ENCODE data around the gene ING1. TPM values are rescaled to one million over a fixed set of nuclear protein-coding genes. Genes with fewer than 3 reads are reported as not detected.

ING1 gene
- polyA plus RNA-seq, 2 of the 4 experiments (the other 2 are of a cell fraction) = 7.9 to 8.6 TPM

DNA sequence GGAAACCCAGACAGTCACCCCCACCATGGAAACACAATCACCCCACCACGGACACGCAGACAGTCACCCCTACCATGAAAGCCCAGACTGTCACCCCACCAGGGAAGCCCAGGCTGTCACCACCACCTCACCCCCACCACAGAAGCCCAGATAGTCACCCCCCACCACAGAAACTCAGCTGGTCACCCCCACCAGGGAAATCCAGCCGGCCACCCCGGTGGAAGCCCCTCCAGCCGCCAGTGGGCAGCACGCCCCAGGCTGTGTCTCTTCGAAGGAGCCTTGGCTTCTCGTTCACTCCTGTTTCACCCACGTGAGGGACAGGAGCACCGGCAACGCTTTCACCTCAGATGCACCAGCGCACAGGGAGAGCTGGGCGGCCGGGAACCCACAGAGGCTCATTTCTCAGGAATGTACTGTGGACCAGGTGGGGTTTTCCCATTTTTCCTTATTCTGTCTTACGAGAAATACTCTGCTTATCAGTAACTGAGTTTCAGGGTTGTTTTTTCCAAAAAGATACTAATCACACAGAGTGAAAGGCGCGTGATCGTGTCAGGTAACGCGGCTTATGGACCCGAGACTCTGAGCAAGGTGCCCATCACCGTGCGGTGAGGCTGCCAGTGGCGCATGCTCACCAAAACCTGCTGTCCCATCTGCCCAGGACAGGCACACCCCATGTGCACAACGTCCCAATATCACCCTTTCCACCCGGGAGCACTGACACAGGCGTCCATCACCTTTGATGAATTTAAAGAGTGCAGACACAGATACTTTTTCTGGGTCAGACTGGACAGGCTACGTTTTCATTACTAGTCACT is 35.6 kb upstream of the ING1 start:
- FAIRE-seq (no peak), DNase-seq (ENCODE audit: low read depth in 1 of 2, low spot score in 1 of 2) (no peak), ATAC-seq (no peak)
- WGBS (ENCODE audit: missing lambda C conversion rate) = 90% methylated on average over 22 of the region's 28 CpGs
- no peak overlapping the region for H3K4me2 ChIP-seq
- H3K27ac ChIP-seq = no peak overlapping the region
- POLR2A ChIA-PET = no interaction called here
- no peaks in the 10 kb centered on the region for H3K4me1 ChIP-seq
- no peak for TF ChIP-seq ZNF302 (CRISPR knock-in tag; IDR thresholded peaks at IDR 0.05)
- no peak for TF ChIP-seq GATA3 (IDR thresholded peaks at IDR 0.05; ENCODE audit: borderline replicate concordance)
- no peaks in the 10 kb centered on the region for H3K9me3 ChIP-seq
- H3K4me3 ChIP-seq = no peak overlapping the region
- CTCF ChIA-PET = no interaction called here

DNA sequence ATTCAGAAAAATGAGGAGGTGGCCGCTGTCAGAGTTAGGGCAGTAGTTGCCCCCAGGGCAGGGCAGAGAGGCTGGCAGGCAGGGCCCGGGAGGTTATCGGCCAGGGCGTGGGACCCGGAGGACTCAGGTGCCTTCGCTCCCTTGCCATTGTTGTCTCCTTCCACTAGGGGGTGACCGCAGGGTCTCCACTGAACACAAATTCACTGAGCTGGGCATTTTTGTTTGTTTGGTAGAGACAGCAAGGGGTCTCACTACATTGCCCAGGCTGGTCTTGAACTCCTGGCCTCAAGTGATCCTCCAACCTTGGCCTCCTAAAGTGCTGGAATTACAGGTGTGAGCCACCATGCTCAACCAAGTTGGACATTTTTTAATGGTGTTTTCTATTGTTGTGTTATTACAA is 32.6 kb upstream of the ING1 start:
- ChIA-PET POLR2A (interaction anchor here (1.5 kb wide), 1 partner anchor 34 kb away, joined by 4 read pairs; no protein-coding TSS in a partner anchor), CTCF (interaction anchor here (0.6 to 1.6 kb wide), 5 partner anchors 9 to 139 kb away, joined by 3 to 7 read pairs (median 4); no protein-coding TSS in a partner anchor)
- H3K9me3 ChIP-seq = no peaks in the 10 kb centered on the region
- TF ChIP-seq ZSCAN20 (CRISPR knock-in tag; IDR thresholded peaks at IDR 0.05) = no peak
- no peak for TF ChIP-seq ZNF302 (CRISPR knock-in tag; IDR thresholded peaks at IDR 0.05)
- TF ChIP-seq SMC3 (IDR thresholded peaks at IDR 0.05) = no peak
- no peak for TF ChIP-seq POLR2A (IDR thresholded peaks at IDR 0.05; ENCODE audit: low read length)
- TF ChIP-seq POLR2AphosphoS2 (conservative IDR thresholded peaks at IDR 0.05; ENCODE audit: low read length) = no peak
- no peak for TF ChIP-seq KDM1A (IDR thresholded peaks at IDR 0.05; ENCODE audit: low read depth)
- TF ChIP-seq MAFK (IDR thresholded peaks at IDR 0.05; ENCODE audit: partially characterized antibody) = peak; percentile 57
- TF ChIP-seq, protein P1, sequence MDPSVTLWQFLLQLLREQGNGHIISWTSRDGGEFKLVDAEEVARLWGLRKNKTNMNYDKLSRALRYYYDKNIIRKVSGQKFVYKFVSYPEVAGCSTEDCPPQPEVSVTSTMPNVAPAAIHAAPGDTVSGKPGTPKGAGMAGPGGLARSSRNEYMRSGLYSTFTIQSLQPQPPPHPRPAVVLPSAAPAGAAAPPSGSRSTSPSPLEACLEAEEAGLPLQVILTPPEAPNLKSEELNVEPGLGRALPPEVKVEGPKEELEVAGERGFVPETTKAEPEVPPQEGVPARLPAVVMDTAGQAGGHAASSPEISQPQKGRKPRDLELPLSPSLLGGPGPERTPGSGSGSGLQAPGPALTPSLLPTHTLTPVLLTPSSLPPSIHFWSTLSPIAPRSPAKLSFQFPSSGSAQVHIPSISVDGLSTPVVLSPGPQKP (IDR thresholded peaks at IDR 0.05; ENCODE audit: low read depth, low read length) = no peak
- TF ChIP-seq, protein P2, sequence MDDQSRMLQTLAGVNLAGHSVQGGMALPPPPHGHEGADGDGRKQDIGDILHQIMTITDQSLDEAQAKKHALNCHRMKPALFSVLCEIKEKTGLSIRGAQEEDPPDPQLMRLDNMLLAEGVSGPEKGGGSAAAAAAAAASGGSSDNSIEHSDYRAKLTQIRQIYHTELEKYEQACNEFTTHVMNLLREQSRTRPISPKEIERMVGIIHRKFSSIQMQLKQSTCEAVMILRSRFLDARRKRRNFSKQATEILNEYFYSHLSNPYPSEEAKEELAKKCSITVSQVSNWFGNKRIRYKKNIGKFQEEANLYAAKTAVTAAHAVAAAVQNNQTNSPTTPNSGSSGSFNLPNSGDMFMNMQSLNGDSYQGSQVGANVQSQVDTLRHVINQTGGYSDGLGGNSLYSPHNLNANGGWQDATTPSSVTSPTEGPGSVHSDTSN (IDR thresholded peaks at IDR 0.05) = no peak
- TF ChIP-seq FOSB (CRISPR knock-in tag; IDR thresholded peaks at IDR 0.05) = no peak
- TF ChIP-seq, protein P3, sequence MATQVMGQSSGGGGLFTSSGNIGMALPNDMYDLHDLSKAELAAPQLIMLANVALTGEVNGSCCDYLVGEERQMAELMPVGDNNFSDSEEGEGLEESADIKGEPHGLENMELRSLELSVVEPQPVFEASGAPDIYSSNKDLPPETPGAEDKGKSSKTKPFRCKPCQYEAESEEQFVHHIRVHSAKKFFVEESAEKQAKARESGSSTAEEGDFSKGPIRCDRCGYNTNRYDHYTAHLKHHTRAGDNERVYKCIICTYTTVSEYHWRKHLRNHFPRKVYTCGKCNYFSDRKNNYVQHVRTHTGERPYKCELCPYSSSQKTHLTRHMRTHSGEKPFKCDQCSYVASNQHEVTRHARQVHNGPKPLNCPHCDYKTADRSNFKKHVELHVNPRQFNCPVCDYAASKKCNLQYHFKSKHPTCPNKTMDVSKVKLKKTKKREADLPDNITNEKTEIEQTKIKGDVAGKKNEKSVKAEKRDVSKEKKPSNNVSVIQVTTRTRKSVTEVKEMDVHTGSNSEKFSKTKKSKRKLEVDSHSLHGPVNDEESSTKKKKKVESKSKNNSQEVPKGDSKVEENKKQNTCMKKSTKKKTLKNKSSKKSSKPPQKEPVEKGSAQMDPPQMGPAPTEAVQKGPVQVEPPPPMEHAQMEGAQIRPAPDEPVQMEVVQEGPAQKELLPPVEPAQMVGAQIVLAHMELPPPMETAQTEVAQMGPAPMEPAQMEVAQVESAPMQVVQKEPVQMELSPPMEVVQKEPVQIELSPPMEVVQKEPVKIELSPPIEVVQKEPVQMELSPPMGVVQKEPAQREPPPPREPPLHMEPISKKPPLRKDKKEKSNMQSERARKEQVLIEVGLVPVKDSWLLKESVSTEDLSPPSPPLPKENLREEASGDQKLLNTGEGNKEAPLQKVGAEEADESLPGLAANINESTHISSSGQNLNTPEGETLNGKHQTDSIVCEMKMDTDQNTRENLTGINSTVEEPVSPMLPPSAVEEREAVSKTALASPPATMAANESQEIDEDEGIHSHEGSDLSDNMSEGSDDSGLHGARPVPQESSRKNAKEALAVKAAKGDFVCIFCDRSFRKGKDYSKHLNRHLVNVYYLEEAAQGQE (IDR thresholded peaks at IDR 0.05) = no peak
- TF ChIP-seq, protein P4, sequence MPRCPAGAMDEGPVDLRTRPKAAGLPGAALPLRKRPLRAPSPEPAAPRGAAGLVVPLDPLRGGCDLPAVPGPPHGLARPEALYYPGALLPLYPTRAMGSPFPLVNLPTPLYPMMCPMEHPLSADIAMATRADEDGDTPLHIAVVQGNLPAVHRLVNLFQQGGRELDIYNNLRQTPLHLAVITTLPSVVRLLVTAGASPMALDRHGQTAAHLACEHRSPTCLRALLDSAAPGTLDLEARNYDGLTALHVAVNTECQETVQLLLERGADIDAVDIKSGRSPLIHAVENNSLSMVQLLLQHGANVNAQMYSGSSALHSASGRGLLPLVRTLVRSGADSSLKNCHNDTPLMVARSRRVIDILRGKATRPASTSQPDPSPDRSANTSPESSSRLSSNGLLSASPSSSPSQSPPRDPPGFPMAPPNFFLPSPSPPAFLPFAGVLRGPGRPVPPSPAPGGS (IDR thresholded peaks at IDR 0.05) = no peak
- no peak for TF ChIP-seq EP300 (IDR thresholded peaks at IDR 0.05)
- TF ChIP-seq FOXS1 (CRISPR knock-in tag; IDR thresholded peaks at IDR 0.05) = no peak
- TF ChIP-seq RAD21 (conservative IDR thresholded peaks at IDR 0.05 in 1 of 2, IDR thresholded peaks at IDR 0.05 in 1 of 2) = peak in 1 of 2 experiments; percentile 27; a peak in 2 of 5 replicates
- TF ChIP-seq, protein P5, sequence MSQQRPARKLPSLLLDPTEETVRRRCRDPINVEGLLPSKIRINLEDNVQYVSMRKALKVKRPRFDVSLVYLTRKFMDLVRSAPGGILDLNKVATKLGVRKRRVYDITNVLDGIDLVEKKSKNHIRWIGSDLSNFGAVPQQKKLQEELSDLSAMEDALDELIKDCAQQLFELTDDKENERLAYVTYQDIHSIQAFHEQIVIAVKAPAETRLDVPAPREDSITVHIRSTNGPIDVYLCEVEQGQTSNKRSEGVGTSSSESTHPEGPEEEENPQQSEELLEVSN (IDR thresholded peaks at IDR 0.05; ENCODE audit: borderline replicate concordance, low read depth) = no peak
- TF ChIP-seq, protein P6, sequence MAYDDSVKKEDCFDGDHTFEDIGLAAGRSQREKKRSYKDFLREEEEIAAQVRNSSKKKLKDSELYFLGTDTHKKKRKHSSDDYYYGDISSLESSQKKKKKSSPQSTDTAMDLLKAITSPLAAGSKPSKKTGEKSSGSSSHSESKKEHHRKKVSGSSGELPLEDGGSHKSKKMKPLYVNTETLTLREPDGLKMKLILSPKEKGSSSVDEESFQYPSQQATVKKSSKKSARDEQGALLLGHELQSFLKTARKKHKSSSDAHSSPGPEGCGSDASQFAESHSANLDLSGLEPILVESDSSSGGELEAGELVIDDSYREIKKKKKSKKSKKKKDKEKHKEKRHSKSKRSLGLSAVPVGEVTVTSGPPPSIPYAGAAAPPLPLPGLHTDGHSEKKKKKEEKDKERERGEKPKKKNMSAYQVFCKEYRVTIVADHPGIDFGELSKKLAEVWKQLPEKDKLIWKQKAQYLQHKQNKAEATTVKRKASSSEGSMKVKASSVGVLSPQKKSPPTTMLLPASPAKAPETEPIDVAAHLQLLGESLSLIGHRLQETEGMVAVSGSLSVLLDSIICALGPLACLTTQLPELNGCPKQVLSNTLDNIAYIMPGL (CRISPR knock-in tag; IDR thresholded peaks at IDR 0.05; ENCODE audit: borderline replicate concordance) = no peak
- no peak for TF ChIP-seq HEYL (CRISPR knock-in tag; IDR thresholded peaks at IDR 0.05)
- TF ChIP-seq, protein P7, sequence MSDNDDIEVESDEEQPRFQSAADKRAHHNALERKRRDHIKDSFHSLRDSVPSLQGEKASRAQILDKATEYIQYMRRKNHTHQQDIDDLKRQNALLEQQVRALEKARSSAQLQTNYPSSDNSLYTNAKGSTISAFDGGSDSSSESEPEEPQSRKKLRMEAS (IDR thresholded peaks at IDR 0.05) = no peak
- no peak for TF ChIP-seq EHMT2 (IDR thresholded peaks at IDR 0.05; ENCODE audit: low read depth)
- no peak for TF ChIP-seq PHF8 (IDR thresholded peaks at IDR 0.05; ENCODE audit: borderline replicate concordance, low read depth)
- TF ChIP-seq, protein P8, sequence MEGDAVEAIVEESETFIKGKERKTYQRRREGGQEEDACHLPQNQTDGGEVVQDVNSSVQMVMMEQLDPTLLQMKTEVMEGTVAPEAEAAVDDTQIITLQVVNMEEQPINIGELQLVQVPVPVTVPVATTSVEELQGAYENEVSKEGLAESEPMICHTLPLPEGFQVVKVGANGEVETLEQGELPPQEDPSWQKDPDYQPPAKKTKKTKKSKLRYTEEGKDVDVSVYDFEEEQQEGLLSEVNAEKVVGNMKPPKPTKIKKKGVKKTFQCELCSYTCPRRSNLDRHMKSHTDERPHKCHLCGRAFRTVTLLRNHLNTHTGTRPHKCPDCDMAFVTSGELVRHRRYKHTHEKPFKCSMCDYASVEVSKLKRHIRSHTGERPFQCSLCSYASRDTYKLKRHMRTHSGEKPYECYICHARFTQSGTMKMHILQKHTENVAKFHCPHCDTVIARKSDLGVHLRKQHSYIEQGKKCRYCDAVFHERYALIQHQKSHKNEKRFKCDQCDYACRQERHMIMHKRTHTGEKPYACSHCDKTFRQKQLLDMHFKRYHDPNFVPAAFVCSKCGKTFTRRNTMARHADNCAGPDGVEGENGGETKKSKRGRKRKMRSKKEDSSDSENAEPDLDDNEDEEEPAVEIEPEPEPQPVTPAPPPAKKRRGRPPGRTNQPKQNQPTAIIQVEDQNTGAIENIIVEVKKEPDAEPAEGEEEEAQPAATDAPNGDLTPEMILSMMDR (IDR thresholded peaks at IDR 0.05) = peak; percentile 33
- TF ChIP-seq JUNB (IDR thresholded peaks at IDR 0.05) = no peak

More for the DNA sequence above, 32.6 kb upstream of the ING1 start:
- no peak overlapping the region for H3K4me2 ChIP-seq
- WGBS (ENCODE audit: missing lambda C conversion rate) = 68% methylated on average over 7 of the region's 7 CpGs
- H3K27ac ChIP-seq = no peak overlapping the region
- FAIRE-seq = no peak
- peak; percentile 81 to 84; a peak in 5 of 6 replicates for ATAC-seq
- H3K4me3 ChIP-seq = no peak overlapping the region
- no peaks in the 10 kb centered on the region for H3K4me1 ChIP-seq
- DNase-seq (ENCODE audit: low read depth in 1 of 2, low spot score in 1 of 2) = peak; percentile 42 to 43
